HepG2 (cell line): ENCODE results near the gene TUBA4A. TPM values are rescaled to one million over a fixed set of nuclear protein-coding genes. Genes with fewer than 3 reads are reported as not detected.

Experiments
- ARNT2 ChIP-seq: sonication (generic); formaldehyde crosslinking; IDR thresholded peaks from 2 replicates; pipeline ENCODE4 v1.8.0; 2022; ENCODE audit warnings: mild to moderate bottlenecking, low read depth, missing genetic modification reagents, moderate library complexity
- BCL6 ChIP-seq: IDR thresholded peaks from 2 replicates; pipeline ENCODE4 v1.6.1; 2016; ENCODE audit warnings: missing genetic modification reagents, missing compliant biosample characterization
- CBFB ChIP-seq: sonication (generic); formaldehyde crosslinking; IDR thresholded peaks from 2 replicates; pipeline ENCODE4 v1.4.0; 2020; ENCODE audit warnings: missing genetic modification reagents
- CREM ChIP-seq, 2 experiments: sonication (generic) in 1 of 2; formaldehyde crosslinking in 1 of 2; IDR thresholded peaks; 2 replicates each; pipeline versions ENCODE4 v1.4.0 to v1.6.1; 2016 to 2020; ENCODE audit warnings: antibody characterized with exemption in 1 of 2, mild to moderate bottlenecking in 1 of 2, missing genetic modification reagents in 1 of 2
- EED ChIP-seq: sonication (generic); formaldehyde crosslinking; IDR thresholded peaks from 2 replicates; pipeline ENCODE4 v1.5.0; 2020; ENCODE audit warnings: mild to moderate bottlenecking, missing genetic modification reagents
- FOXC1 ChIP-seq: sonication (generic); formaldehyde crosslinking; IDR thresholded peaks from 2 replicates; pipeline ENCODE4 v1.8.0; 2022; ENCODE audit warnings: mild to moderate bottlenecking, missing genetic modification reagents, borderline replicate concordance
- NFE2 ChIP-seq: sonication (generic); formaldehyde crosslinking; IDR thresholded peaks from 2 replicates; pipeline ENCODE4 v1.4.0; 2020; ENCODE audit warnings: missing genetic modification reagents
- PHB2 ChIP-seq: fragments of 450-650 bp; IDR thresholded peaks from 2 replicates; pipeline ENCODE4 v1.6.1; 2018; ENCODE audit not compliant: partially characterized antibody
- RBM39 ChIP-seq: fragments of 200-400 bp; formaldehyde crosslinking; IDR thresholded peaks from one replicate; pipeline ENCODE4 v1.6.1; 2018; ENCODE audit warnings: antibody characterized with exemption, mild to moderate bottlenecking, low read depth, low read length; ENCODE audit not compliant: poor library complexity, severe bottlenecking
- SOX5 ChIP-seq: IDR thresholded peaks from 2 replicates; pipeline ENCODE4 v1.6.1; 2016; ENCODE audit warnings: borderline replicate concordance
- SP140L ChIP-seq: sonication (generic); formaldehyde crosslinking; IDR thresholded peaks from 2 replicates; pipeline ENCODE4 v1.4.0; 2020; ENCODE audit warnings: missing genetic modification reagents, borderline replicate concordance
- SUZ12 ChIP-seq: fragments of 150-350 bp; IDR thresholded peaks from 2 replicates; pipeline ENCODE4 v1.6.1; 2014; ENCODE audit warnings: low read depth, low read length
- TAF15 ChIP-seq: fragments of 200-400 bp; formaldehyde crosslinking; IDR thresholded peaks from one replicate; pipeline ENCODE4 v1.6.1; 2018; ENCODE audit warnings: mild to moderate bottlenecking, low read depth, low read length; ENCODE audit not compliant: poor library complexity, severe bottlenecking
- ZMYM2 ChIP-seq: sonication (generic); formaldehyde crosslinking; IDR thresholded peaks from 2 replicates; pipeline ENCODE4 v1.8.0; 2022; ENCODE audit warnings: mild to moderate bottlenecking, missing genetic modification reagents
- ZNF138 ChIP-seq: sonication (generic); formaldehyde crosslinking; IDR thresholded peaks from 2 replicates; pipeline ENCODE4 v1.5.0; 2020; ENCODE audit warnings: mild to moderate bottlenecking, low read depth, missing genetic modification reagents
- ZNF318 ChIP-seq: sonication (generic); formaldehyde crosslinking; IDR thresholded peaks from 2 replicates; pipeline ENCODE4 v1.4.0; 2020; ENCODE audit warnings: mild to moderate bottlenecking, missing genetic modification reagents
- ZNF580 ChIP-seq: IDR thresholded peaks from 2 replicates; pipeline ENCODE4 v1.6.1; 2016; ENCODE audit warnings: low read depth, borderline replicate concordance
- ZNF619 ChIP-seq: sonication (generic); formaldehyde crosslinking; IDR thresholded peaks from 2 replicates; pipeline ENCODE4 v1.4.0; 2020; ENCODE audit warnings: mild to moderate bottlenecking, missing genetic modification reagents
- ZNF644 ChIP-seq: IDR thresholded peaks from 2 replicates; pipeline ENCODE4 v1.6.1; 2016; ENCODE audit warnings: low read depth
- ZNF678 ChIP-seq: sonication (generic); formaldehyde crosslinking; IDR thresholded peaks from 2 replicates; pipeline ENCODE4 v1.4.0; 2020; ENCODE audit warnings: mild to moderate bottlenecking, missing genetic modification reagents
- polyA plus RNA-seq, 8 experiments: library from polyadenylated mRNA; depleted of rRNA in 3 of 8; stranded (reverse) in 7 of 8; unstranded in 1 of 8; fragments of >200 nt; fragmentation: Illumina TruSeq in 4 of 8; extraction: Trizol in 4 of 8; gene quantifications; 2 replicates each; pipeline versions ENCODE4 v1.2.1 to v1.2.3, GENCODE V29; 2011 to 2016; ENCODE audit warnings: low read depth in 4 of 8, missing spikeins in 1 of 8, mixed read lengths in 1 of 8; ENCODE audit not compliant: insufficient read depth in 1 of 8
- total RNA-seq, 5 experiments: library from RNA; depleted of rRNA; stranded (reverse); fragments of >200 nt; fragmentation: Illumina TruSeq; extraction: Trizol; gene quantifications; 2 replicates each; pipeline ENCODE4 v1.2.3, GENCODE V29; 2016; ENCODE audit warnings: low read depth in 1 of 5

Gene TUBA4A
- total and polyA plus RNA-seq, 2 of the 13 experiments (the other 11 are each of a cell fraction or from before 2014, with no cell fraction given), result 1.3 to 12.7 TPM

GRCh38 chr2:219249203-219249980, 4.3 kb downstream of the TUBA4A start (continued):
- TF ChIP-seq CBFB (0 out of 2 replicates have a peak, but pooled peaks have one; percentile 14), BCL6 (CRISPR knock-in tag) (peak; percentile 36; the same call in 1 of the 2 replicates), CREM (IDR thresholded peaks at IDR 0.05) (peak; percentile 91), CREM (CRISPR knock-in tag; IDR thresholded peaks at IDR 0.05) (no peak), ARNT2 (CRISPR knock-in tag) (peak; percentile 82; the same call in 1 of the 2 replicates), SUZ12 (no peak), ZMYM2 (0 out of 2 replicates have a peak, but pooled peaks have one; percentile 40), SOX5 (CRISPR knock-in tag) (peak; percentile 80), ZNF138 (CRISPR knock-in tag) (no peak), ZNF619 (CRISPR knock-in tag) (no peak), SP140L (CRISPR knock-in tag) (0 out of 2 replicates have a peak, but pooled peaks have one; percentile 17), RBM39 (no peak), ZNF580 (CRISPR knock-in tag) (no peak; the same call in 1 of the 2 replicates), PHB2 (no peak), TAF15 (no peak), FOXC1 (CRISPR knock-in tag) (0 out of 2 replicates have a peak, but pooled peaks have one; percentile 65), ZNF678 (CRISPR knock-in tag) (no peak), NFE2 (CRISPR knock-in tag) (no peak), ZNF318 (CRISPR knock-in tag) (peak; percentile 28; the same call in 1 of the 2 replicates), ZNF644 (0 out of 2 replicates have a peak, but pooled peaks have one; percentile 35), EED (peak; percentile 68; the same call in 1 of the 2 replicates)
